NK-92 treated with Interleukin-12 subunit alpha and Interleukin-12 subunit beta, amount 100 ng/mL, for 24 hours (cell line): ENCODE data around the gene EFCAB6.

Experiments
- DNase-seq: peaks from one replicate; lab custom pipeline; 2025; lab: John Stamatoyannopoulos, UW

The EFCAB6 gene

GRCh38 chr22:43812149-43812842, at the start of gene EFCAB6:
Gene EFCAB6 (minus strand): TSS chr22:43812305. CDS start chr22:43782318, 29,987 bp downstream.
- peak; percentile 73 for DNase-seq

- DNase-seq = no peak
Measured at GRCh38 chr22:43861529-43861928, 49.4 kb upstream of the EFCAB6 start.

- no peak for DNase-seq
Measured at GRCh38 chr22:43860831-43861230, 48.7 kb upstream of the EFCAB6 start.

GRCh38 chr22:43860126-43860525, 48.0 kb upstream of the EFCAB6 start:
- DNase-seq = no peak

- DNase-seq = no peak
Measured at GRCh38 chr22:43859621-43860020, 47.5 kb upstream of the EFCAB6 start.

GRCh38 chr22:43859176-43859575, 47.1 kb upstream of the EFCAB6 start:
- no peak for DNase-seq

- DNase-seq = no peak
Measured at GRCh38 chr22:43858156-43858895, 46.2 kb upstream of the EFCAB6 start.

GRCh38 chr22:43857367-43857766, 45.3 kb upstream of the EFCAB6 start:
- no peak for DNase-seq

GRCh38 chr22:43855431-43855830, 43.3 kb upstream of the EFCAB6 start:
- no peak for DNase-seq

- DNase-seq = no peak
Measured at GRCh38 chr22:43854786-43855271, 42.7 kb upstream of the EFCAB6 start.

GRCh38 chr22:43854121-43854785, 42.1 kb upstream of the EFCAB6 start:
- DNase-seq = no peak

GRCh38 chr22:43853328-43853931, 41.3 kb upstream of the EFCAB6 start:
- DNase-seq = no peak

- DNase-seq = no peak
Measured at GRCh38 chr22:43852573-43853327, 40.6 kb upstream of the EFCAB6 start.

- no peak for DNase-seq
Measured at GRCh38 chr22:43851979-43852307, 39.8 kb upstream of the EFCAB6 start.

GRCh38 chr22:43851058-43851978, 39.2 kb upstream of the EFCAB6 start:
- no peak for DNase-seq

GRCh38 chr22:43850529-43850928, 38.4 kb upstream of the EFCAB6 start:
- no peak for DNase-seq

- DNase-seq = no peak
Measured at GRCh38 chr22:43849731-43850130, 37.6 kb upstream of the EFCAB6 start.

- DNase-seq = no peak
Measured at GRCh38 chr22:43848366-43849171, 36.5 kb upstream of the EFCAB6 start.

GRCh38 chr22:43847376-43848289, 35.5 kb upstream of the EFCAB6 start:
- no peak for DNase-seq
